ENCODE data around the gene CBX6. TPM values are rescaled to one million over a fixed set of nuclear protein-coding genes. Genes with fewer than 3 reads are reported as not detected.

The CBX6 gene
- total RNA-seq, 1 experiment from 2014 or later: 55.9 TPM

DNA sequence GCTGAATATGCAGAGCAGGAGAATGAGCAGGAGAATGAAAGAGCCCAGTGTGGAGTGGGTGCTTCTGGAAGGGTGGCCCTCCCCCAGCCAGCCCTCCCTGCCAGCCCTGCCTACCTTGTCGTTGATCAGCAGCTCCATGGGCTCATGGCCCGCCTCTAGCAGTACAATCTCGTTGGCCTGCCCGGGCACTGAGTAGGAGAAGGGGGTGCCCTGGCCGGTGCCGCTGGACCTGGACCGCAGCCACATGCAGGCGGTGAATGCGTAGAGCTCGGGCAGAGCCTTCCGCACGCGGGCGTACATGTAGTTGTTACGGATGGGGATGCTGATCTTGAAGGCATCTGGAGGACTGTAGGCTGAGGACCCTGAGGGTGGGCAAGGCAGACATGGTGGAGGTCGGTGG, 45.6 kb downstream of the CBX6 start:
- no peaks in the 10 kb centered on the region for H3K9me3 Mint-ChIP-seq (ENCODE audit: unreplicated experiment)
- no peak overlapping the region for H3K4me3 ChIP-seq (ENCODE audit: low read depth, low read length)
- ChIA-PET POLR2A (no interaction called here), CTCF (interaction anchor here (0.6 to 1.4 kb wide), 6 partner anchors 17 to 1459 kb away, joined by 3 to 9 read pairs (median 4); partner anchors contain the start of gene NPTXR)
- H3K36me3 ChIP-seq (ENCODE audit: control insufficient read depth, insufficient read depth, low read length): no peaks in the 10 kb centered on the region; the same call in 1 of the 2 replicates
- no peaks in the 10 kb centered on the region for H3K9me3 ChIP-seq
- H3K4me1 ChIP-seq: no peaks in the 10 kb centered on the region
- H3K36me3 Mint-ChIP-seq (ENCODE audit: insufficient read depth, unreplicated experiment): no peaks in the 10 kb centered on the region
- no peaks in the 10 kb centered on the region for H3K27me3 Mint-ChIP-seq (ENCODE audit: insufficient read depth, unreplicated experiment)
- intact Hi-C loops (cut with micrococcal nuclease; ENCODE audit: unreplicated experiment): no loop called here
- H3K4me3 Mint-ChIP-seq (ENCODE audit: unreplicated experiment): no peak overlapping the region
- TF ChIP-seq, protein P1, sequence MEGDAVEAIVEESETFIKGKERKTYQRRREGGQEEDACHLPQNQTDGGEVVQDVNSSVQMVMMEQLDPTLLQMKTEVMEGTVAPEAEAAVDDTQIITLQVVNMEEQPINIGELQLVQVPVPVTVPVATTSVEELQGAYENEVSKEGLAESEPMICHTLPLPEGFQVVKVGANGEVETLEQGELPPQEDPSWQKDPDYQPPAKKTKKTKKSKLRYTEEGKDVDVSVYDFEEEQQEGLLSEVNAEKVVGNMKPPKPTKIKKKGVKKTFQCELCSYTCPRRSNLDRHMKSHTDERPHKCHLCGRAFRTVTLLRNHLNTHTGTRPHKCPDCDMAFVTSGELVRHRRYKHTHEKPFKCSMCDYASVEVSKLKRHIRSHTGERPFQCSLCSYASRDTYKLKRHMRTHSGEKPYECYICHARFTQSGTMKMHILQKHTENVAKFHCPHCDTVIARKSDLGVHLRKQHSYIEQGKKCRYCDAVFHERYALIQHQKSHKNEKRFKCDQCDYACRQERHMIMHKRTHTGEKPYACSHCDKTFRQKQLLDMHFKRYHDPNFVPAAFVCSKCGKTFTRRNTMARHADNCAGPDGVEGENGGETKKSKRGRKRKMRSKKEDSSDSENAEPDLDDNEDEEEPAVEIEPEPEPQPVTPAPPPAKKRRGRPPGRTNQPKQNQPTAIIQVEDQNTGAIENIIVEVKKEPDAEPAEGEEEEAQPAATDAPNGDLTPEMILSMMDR (IDR thresholded peaks at IDR 0.05; ENCODE audit: insufficient read depth in 1 of 2, low read depth in 1 of 2, low read length in 1 of 2, severe bottlenecking in 1 of 2, unreplicated experiment in 1 of 2): no peak
- no peaks in the 10 kb centered on the region for H3K4me1 Mint-ChIP-seq (ENCODE audit: low read depth, unreplicated experiment)
- H3K27ac Mint-ChIP-seq (ENCODE audit: unreplicated experiment): no peak overlapping the region
- H3K27me3 ChIP-seq (replicated peaks; ENCODE audit: control insufficient read depth, insufficient read depth, low read length): no peaks in the 10 kb centered on the region
- DNase-seq: no peak
- BruUV-seq (replicated peaks): no TSS peak

DNA sequence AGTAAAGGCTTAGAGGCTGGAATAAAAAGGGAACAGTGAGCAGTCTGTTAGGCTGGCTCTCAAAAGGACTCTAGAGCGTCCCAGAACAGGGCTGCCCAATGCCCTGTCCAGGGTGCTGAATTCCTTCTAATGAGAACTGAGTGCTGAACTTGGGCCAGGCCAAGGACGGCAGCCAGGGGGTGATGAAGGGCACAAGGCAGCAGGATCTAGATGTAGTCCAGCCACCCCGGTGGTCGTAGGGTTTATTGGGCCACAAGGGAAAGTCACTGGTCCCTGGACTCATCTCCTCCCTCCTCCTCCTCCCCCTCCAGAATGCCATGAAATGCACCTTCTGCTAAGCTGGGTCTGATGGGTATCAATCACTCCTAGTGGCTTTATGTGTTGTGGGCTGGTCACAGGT, 47.4 kb downstream of the CBX6 start:
- ChIA-PET POLR2A (no interaction called here), CTCF (no interaction called here)
- no peak overlapping the region for H3K27ac Mint-ChIP-seq (ENCODE audit: unreplicated experiment)
- Histone ChIP-seq H3K4me3 (ENCODE audit: low read depth, low read length) (no peak overlapping the region), H3K27me3 (replicated peaks; ENCODE audit: control insufficient read depth, insufficient read depth, low read length) (no peaks in the 10 kb centered on the region), H3K4me1 (no peaks in the 10 kb centered on the region), H3K36me3 (ENCODE audit: control insufficient read depth, insufficient read depth, low read length) (no peaks in the 10 kb centered on the region; the same call in 1 of the 2 replicates), H3K9me3 (no peaks in the 10 kb centered on the region)
- H3K4me3 Mint-ChIP-seq (ENCODE audit: unreplicated experiment): no peak overlapping the region
- DNase-seq: peak; percentile 69 to 84
- TF ChIP-seq, protein P1 (IDR thresholded peaks at IDR 0.05; ENCODE audit: insufficient read depth in 1 of 2, low read depth in 1 of 2, low read length in 1 of 2, severe bottlenecking in 1 of 2, unreplicated experiment in 1 of 2): peak; percentile 43 to 64
- no peaks in the 10 kb centered on the region for H3K36me3 Mint-ChIP-seq (ENCODE audit: insufficient read depth, unreplicated experiment)
- no peaks in the 10 kb centered on the region for H3K27me3 Mint-ChIP-seq (ENCODE audit: insufficient read depth, unreplicated experiment)
- intact Hi-C loops (cut with micrococcal nuclease; ENCODE audit: unreplicated experiment): loop anchor here (1.0 kb wide), 1 partner anchor 8 kb away; no protein-coding TSS in a partner anchor
- no peaks in the 10 kb centered on the region for H3K9me3 Mint-ChIP-seq (ENCODE audit: unreplicated experiment)
- BruUV-seq (replicated peaks): no TSS peak
- no peaks in the 10 kb centered on the region for H3K4me1 Mint-ChIP-seq (ENCODE audit: low read depth, unreplicated experiment)

DNA sequence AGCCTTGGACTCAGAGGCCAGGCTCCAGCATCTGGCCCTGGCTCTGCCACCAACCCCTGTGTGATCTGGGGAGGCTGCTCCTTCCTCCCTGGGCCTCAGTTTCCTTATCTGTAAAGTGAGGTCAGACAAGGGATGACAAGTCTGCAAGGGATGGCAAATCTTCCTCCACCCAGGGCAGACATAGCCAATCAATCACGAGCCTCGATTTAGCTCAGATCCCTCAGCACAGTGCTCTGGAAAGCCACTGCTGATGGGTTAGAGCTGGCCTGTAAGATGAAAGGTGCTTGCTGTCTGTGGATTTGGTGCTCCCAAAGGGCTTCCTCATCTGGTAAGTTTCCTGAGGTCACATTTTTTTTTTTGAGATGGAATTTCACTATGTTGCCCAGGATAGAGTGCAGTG, 48.4 kb downstream of the CBX6 start:
- intact Hi-C loops (cut with micrococcal nuclease; ENCODE audit: unreplicated experiment): loop anchor here (1.0 kb wide), 1 partner anchor 9 kb away; no protein-coding TSS in a partner anchor
- H3K4me3 Mint-ChIP-seq (ENCODE audit: unreplicated experiment): no peak overlapping the region
- no peaks in the 10 kb centered on the region for H3K4me1 Mint-ChIP-seq (ENCODE audit: low read depth, unreplicated experiment)
- no peaks in the 10 kb centered on the region for H3K27me3 Mint-ChIP-seq (ENCODE audit: insufficient read depth, unreplicated experiment)
- no peak for DNase-seq
- no peaks in the 10 kb centered on the region for H3K9me3 Mint-ChIP-seq (ENCODE audit: unreplicated experiment)
- Histone ChIP-seq H3K27me3 (replicated peaks; ENCODE audit: control insufficient read depth, insufficient read depth, low read length) (no peaks in the 10 kb centered on the region), H3K36me3 (ENCODE audit: control insufficient read depth, insufficient read depth, low read length) (no peaks in the 10 kb centered on the region; the same call in 1 of the 2 replicates), H3K4me3 (ENCODE audit: low read depth, low read length) (no peak overlapping the region), H3K4me1 (no peaks in the 10 kb centered on the region), H3K9me3 (no peaks in the 10 kb centered on the region)
- H3K36me3 Mint-ChIP-seq (ENCODE audit: insufficient read depth, unreplicated experiment): no peaks in the 10 kb centered on the region
- no peak overlapping the region for H3K27ac Mint-ChIP-seq (ENCODE audit: unreplicated experiment)
- TF ChIP-seq, protein P1 (IDR thresholded peaks at IDR 0.05; ENCODE audit: insufficient read depth in 1 of 2, low read depth in 1 of 2, low read length in 1 of 2, severe bottlenecking in 1 of 2, unreplicated experiment in 1 of 2): no peak
- ChIA-PET CTCF (interaction anchor here (0.9 kb wide), 1 partner anchor 55 kb away, joined by 3 read pairs; no protein-coding TSS in a partner anchor), POLR2A (no interaction called here)
- BruUV-seq (replicated peaks): no TSS peak
